ENCODE measurements around the gene CCDC200.
"Not testable (repeated sequence)": the region's sequence is repeated elsewhere in the genome, so short reads cannot be mapped to it uniquely, and the experiment has no call there.

GRCh38 chr17:43272483-43272882, 44.1 kb upstream of the CCDC200 start:
- TF ChIP-seq CTCF (IDR thresholded peaks at IDR 0.05; ENCODE audit: poor library complexity, severe bottlenecking); REST (IDR thresholded peaks at IDR 0.05; ENCODE audit: borderline replicate concordance); RAD21 (conservative IDR thresholded peaks at IDR 0.05); POLR2AphosphoS5 (IDR thresholded peaks at IDR 0.05): not testable (repeated sequence)

Measured in neural cell (in vitro differentiated cells).